Epithelial cell of proximal tubule (primary cell): ENCODE data around the gene PAPOLA. TPM values are rescaled to one million over a fixed set of nuclear protein-coding genes. Genes with fewer than 3 reads are reported as not detected.

Source experiments
- DNase-seq: peaks from one replicate; pipeline ENCODE4 v3.0.0-alpha.2; 2011; ENCODE audit warnings: low read depth
- H3K4me3 ChIP-seq: 2 replicates; pipeline ENCODE4 v1.5.1; 2011; ENCODE audit warnings: low read depth, mild to moderate bottlenecking, low read length
- CTCF ChIP-seq: conservative IDR thresholded peaks from 2 replicates; pipeline ENCODE4 v1.5.1; 2012; ENCODE audit warnings: low read depth, mild to moderate bottlenecking, low read length
- total RNA-seq: library from RNA; depleted of rRNA; stranded (reverse); fragments of >200 nt; gene quantifications from 2 replicates; pipeline ENCODE4 v1.2.3, GENCODE V29; 2015

PAPOLA gene
- total RNA-seq, 1 donor from 2014 or later: 57.7 TPM

- DNase-seq: no peak
- TF ChIP-seq CTCF: no peak
- no peak overlapping the region for H3K4me3 ChIP-seq
These were observed 9.0 kb downstream of the PAPOLA start for GRCh38 chr14:96511146-96511545.

DNA sequence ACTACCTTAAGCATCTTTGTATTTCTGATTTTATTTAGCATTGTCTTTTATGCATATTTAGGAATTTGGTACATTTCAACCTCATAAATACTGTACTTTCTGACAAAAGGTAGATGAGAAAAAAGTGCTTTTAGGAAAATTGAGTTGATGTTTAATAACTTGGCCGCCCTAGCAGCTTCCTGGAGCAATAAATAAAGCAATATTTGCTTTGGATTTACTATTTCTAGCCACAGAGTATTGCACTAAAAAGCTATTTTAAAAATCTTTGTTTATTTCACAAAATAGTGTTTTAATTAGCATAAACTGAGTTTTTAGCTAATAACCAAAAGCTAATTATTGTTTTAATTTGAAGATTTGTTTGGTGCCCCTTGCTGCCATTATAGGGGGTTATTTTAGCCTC, 9.5 kb downstream of the PAPOLA start:
- no peak overlapping the region for H3K4me3 ChIP-seq
- DNase-seq: no peak
- no peak for TF ChIP-seq CTCF

GRCh38 chr14:96512122-96512521, 9.9 kb downstream of the PAPOLA start:
- no peak for TF ChIP-seq CTCF
- H3K4me3 ChIP-seq: no peak overlapping the region
- no peak for DNase-seq

- TF ChIP-seq CTCF: no peak
- peak; percentile 43 for DNase-seq
- H3K4me3 ChIP-seq: no peak overlapping the region
These were observed 10.6 kb downstream of the PAPOLA start for GRCh38 chr14:96512602-96513397.

DNA sequence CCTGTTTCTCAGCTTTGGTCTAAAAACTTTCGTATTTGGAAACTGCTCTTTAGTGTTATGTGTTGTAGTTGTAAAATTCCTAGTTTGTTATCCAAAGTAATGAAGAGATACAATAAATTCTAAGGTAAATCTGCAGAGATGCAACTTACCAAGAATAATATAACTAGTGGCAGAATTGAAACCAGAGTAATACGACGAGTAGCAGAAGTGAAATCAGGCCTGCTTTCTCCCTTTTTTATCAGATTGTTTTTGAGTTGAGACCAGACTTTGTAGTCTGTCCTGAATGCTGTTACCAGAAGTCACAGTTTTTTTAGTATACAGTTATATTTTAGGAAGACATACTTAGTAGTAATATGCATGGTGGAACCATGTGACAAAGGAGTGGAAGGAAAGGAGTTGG, 12.5 kb downstream of the PAPOLA start:
- no peak for TF ChIP-seq CTCF
- no peak overlapping the region for H3K4me3 ChIP-seq
- no peak for DNase-seq

- TF ChIP-seq CTCF: no peak
- H3K4me3 ChIP-seq: no peak overlapping the region
- no peak for DNase-seq
These were observed 13.5 kb downstream of the PAPOLA start for GRCh38 chr14:96515731-96516130.

DNA sequence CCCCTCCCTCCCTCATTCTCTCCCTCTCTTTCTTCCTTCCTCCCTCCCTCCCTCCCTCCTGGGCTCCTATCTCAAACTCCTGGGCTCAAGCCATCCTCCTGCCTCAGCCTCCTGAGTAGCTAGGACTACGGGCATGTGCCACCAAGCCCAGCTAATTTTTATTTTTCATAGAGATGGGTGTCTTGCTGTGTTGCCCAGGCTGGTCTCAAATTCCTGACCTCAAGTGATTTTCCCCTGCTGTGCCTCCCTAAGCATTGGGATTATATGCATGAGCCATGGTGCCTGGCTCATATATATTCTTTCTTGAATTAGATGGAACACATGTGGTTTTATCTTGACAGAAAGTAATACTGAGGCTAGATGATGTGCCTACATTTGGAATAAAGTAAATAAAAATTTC, 14.2 kb downstream of the PAPOLA start:
- no peak overlapping the region for H3K4me3 ChIP-seq
- no peak for TF ChIP-seq CTCF
- DNase-seq: no peak
